ENCODE results near the gene SESTD1. TPM values are rescaled to one million over a fixed set of nuclear protein-coding genes. Genes with fewer than 3 reads are reported as not detected.

The SESTD1 gene
- polyA plus RNA-seq, 3 donors, result 25.3 to 44.4 (median 25.3) TPM

DNA sequence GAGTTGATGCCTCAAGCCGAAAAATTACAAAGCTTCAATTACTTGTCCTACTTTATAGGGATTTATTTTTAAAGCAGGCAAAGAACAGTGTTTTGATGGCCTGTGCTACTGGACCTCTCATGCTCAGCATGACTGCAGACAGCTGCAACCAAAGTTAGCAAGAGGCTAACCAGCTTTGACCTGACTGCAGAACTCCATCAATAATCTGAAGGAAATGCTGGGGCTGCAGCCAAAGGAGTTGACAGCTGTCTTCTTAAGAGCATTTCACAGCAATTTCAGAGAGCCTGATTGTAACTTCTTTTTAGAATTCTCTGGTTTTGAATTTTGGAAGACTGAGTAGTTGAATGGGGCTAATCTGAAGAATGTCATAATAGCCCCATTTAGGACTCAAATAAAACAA is 46.5 kb upstream of the SESTD1 start:
- Mint-ChIP-seq H3K27me3 (ENCODE audit: low read depth in 3 of 3) (peaks cover 0 to 5% (median 5%) of the 10 kb centered on the region in 3 donors), H3K4me1 (no peaks in the 10 kb centered on the region), H3K36me3 (no peaks in the 10 kb centered on the region), H3K27ac (no peak overlapping the region), H3K4me3 (no peak overlapping the region), H3K9me3 (peaks cover 0 to 17% (median 7%) of the 10 kb centered on the region in 7 donors)
- intact Hi-C loops (cut with micrococcal nuclease), result no loop called here
- Histone ChIP-seq H3K4me1 (ENCODE audit: control insufficient read depth in 1 of 2, insufficient read depth in 2 of 2, low read length in 2 of 2) (no peaks in the 10 kb centered on the region), H2AFZ (ENCODE audit: insufficient read depth, low read depth, low read length, poor library complexity, severe bottlenecking) (no peak overlapping the region), H3K4me3 (replicated peaks in 1 of 3; ENCODE audit: low read depth in 2 of 3, low read length in 3 of 3) (no peak overlapping the region), H3K9ac (ENCODE audit: insufficient read depth, low read length, poor library complexity, severe bottlenecking) (no peak overlapping the region), H3K27ac (ENCODE audit: low read depth in 1 of 2, low read length in 2 of 2) (no peak overlapping the region), H3K9me3 (replicated peaks in 1 of 2; ENCODE audit: control insufficient read depth in 1 of 2, insufficient read depth in 1 of 2, low read length in 2 of 2) (no peaks in the 10 kb centered on the region), H3K79me2 (ENCODE audit: insufficient read depth, low read length) (no peaks in the 10 kb centered on the region), H3K36me3 (replicated peaks in 1 of 2; ENCODE audit: control insufficient read depth in 1 of 2, insufficient read depth in 2 of 2, low read length in 2 of 2) (no peaks in the 10 kb centered on the region), H3K4me2 (replicated peaks; ENCODE audit: extremely low read depth, low read length, poor library complexity, severe bottlenecking) (no peak overlapping the region), H3K27me3 (ENCODE audit: control insufficient read depth in 2 of 2, insufficient read depth in 2 of 2, low read length in 2 of 2) (no peaks in the 10 kb centered on the region), H4K20me1 (ENCODE audit: insufficient read depth, low read length) (no peaks in the 10 kb centered on the region)
- no peak for DNase-seq
- no CpG with 5 or more reads among the region's 1 CpG for WGBS (ENCODE audit: insufficient coverage)
- TF ChIP-seq, protein P1, sequence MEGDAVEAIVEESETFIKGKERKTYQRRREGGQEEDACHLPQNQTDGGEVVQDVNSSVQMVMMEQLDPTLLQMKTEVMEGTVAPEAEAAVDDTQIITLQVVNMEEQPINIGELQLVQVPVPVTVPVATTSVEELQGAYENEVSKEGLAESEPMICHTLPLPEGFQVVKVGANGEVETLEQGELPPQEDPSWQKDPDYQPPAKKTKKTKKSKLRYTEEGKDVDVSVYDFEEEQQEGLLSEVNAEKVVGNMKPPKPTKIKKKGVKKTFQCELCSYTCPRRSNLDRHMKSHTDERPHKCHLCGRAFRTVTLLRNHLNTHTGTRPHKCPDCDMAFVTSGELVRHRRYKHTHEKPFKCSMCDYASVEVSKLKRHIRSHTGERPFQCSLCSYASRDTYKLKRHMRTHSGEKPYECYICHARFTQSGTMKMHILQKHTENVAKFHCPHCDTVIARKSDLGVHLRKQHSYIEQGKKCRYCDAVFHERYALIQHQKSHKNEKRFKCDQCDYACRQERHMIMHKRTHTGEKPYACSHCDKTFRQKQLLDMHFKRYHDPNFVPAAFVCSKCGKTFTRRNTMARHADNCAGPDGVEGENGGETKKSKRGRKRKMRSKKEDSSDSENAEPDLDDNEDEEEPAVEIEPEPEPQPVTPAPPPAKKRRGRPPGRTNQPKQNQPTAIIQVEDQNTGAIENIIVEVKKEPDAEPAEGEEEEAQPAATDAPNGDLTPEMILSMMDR (IDR thresholded peaks at IDR 0.05), result no peak

DNA sequence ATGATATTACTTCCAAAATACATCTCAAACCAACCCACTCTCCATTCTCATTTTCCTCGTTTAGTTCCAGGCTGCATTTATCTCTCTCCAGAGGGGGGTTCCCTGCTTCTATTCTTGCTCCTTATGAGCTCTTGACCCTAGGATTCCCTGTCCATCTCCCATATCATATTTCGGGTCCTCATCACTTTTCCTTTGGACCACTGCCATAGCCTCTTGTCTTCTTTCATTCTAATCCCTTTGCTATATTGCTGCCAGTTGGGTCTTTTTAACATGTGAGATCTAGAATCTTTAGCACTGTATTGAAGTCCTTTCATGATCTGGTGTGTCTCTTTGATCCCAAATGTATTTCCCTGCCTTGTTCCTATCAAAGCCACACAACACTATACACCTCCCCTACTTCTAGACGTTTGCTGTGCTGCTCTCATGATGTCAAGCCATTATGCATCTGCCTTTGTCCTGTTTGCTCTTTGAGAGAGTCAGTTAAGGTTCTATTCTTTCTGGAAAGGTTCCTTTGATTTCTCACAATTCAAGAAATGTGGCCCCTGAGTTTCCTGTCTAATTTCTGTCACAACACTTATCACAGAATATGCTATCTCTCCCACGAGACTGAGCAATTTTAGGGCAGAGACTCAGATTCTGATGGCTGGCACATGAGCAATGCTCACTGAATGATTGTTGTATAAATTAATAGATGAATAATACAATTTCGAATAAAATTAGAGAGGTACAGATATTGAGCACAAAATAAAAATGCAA is 43.2 kb upstream of the SESTD1 start:
- no peak overlapping the region for H3K9ac ChIP-seq (ENCODE audit: insufficient read depth, low read length, poor library complexity, severe bottlenecking)
- DNase-seq, result no peak
- TF ChIP-seq, protein P1 (IDR thresholded peaks at IDR 0.05), result no peak
- no peak overlapping the region for H3K27ac Mint-ChIP-seq
- no peaks in the 10 kb centered on the region for H3K27me3 ChIP-seq (ENCODE audit: control insufficient read depth in 2 of 2, insufficient read depth in 2 of 2, low read length in 2 of 2)
- H4K20me1 ChIP-seq (ENCODE audit: insufficient read depth, low read length), result no peaks in the 10 kb centered on the region
- peaks cover 0 to 8% (median 5%) of the 10 kb centered on the region in 3 donors for H3K27me3 Mint-ChIP-seq (ENCODE audit: low read depth in 3 of 3)
- WGBS (ENCODE audit: insufficient coverage), result no CpG with 5 or more reads among the region's 5 CpGs
- H3K36me3 Mint-ChIP-seq, result no peaks in the 10 kb centered on the region
- no peak overlapping the region for H3K4me3 Mint-ChIP-seq
- peaks cover 0 to 9% (median 0%) of the 10 kb centered on the region in 7 donors for H3K9me3 Mint-ChIP-seq
- no peak overlapping the region for H3K4me2 ChIP-seq (replicated peaks; ENCODE audit: extremely low read depth, low read length, poor library complexity, severe bottlenecking)
- H3K4me1 Mint-ChIP-seq, result no peaks in the 10 kb centered on the region
- no peaks in the 10 kb centered on the region for H3K4me1 ChIP-seq (ENCODE audit: control insufficient read depth in 1 of 2, insufficient read depth in 2 of 2, low read length in 2 of 2)
- intact Hi-C loops (cut with micrococcal nuclease), result no loop called here
- no peak overlapping the region for H3K4me3 ChIP-seq (replicated peaks in 1 of 3; ENCODE audit: low read depth in 2 of 3, low read length in 3 of 3)
- no peaks in the 10 kb centered on the region for H3K9me3 ChIP-seq (replicated peaks in 1 of 2; ENCODE audit: control insufficient read depth in 1 of 2, insufficient read depth in 1 of 2, low read length in 2 of 2)
- H3K27ac ChIP-seq (ENCODE audit: low read depth in 1 of 2, low read length in 2 of 2), result no peak overlapping the region
- H3K36me3 ChIP-seq (replicated peaks in 1 of 2; ENCODE audit: control insufficient read depth in 1 of 2, insufficient read depth in 2 of 2, low read length in 2 of 2), result no peaks in the 10 kb centered on the region
- H3K79me2 ChIP-seq (ENCODE audit: insufficient read depth, low read length), result no peaks in the 10 kb centered on the region
- H2AFZ ChIP-seq (ENCODE audit: insufficient read depth, low read depth, low read length, poor library complexity, severe bottlenecking), result no peak overlapping the region

All from CD14-positive monocyte (primary cell).